ENCODE data around the gene DYTN.

DYTN gene

GRCh38 chr2:206718296-206718695 lies at the start of gene DYTN:
Gene DYTN (minus strand): TSS chr2:206718396. CDS start chr2:206718279, 117 bp downstream.
- ChIA-PET POLR2A (no interaction called here), CTCF (no interaction called here)
- DNase-seq (ENCODE audit: extremely low spot score), result no peak
- TF ChIP-seq ARNT (IDR thresholded peaks at IDR 0.05) (no peak), TARDBP (IDR thresholded peaks at IDR 0.05) (no peak), LEF1 (IDR thresholded peaks at IDR 0.05; ENCODE audit: borderline replicate concordance) (no peak), L3MBTL2 (conservative IDR thresholded peaks at IDR 0.05) (no peak)

GRCh38 chr2:206766057-206766930 lies 48.1 kb upstream of the DYTN start:
- TF ChIP-seq ZNF384 (IDR thresholded peaks at IDR 0.05) (peak; percentile 31; the same call in 1 of the 2 replicates), TARDBP (IDR thresholded peaks at IDR 0.05) (no peak), SUZ12 (IDR thresholded peaks at IDR 0.05) (no peak)
- no peak for DNase-seq (ENCODE audit: extremely low spot score)
- ChIA-PET CTCF (interaction anchor here (0.5 kb wide), 1 partner anchor 1203 kb away, joined by 3 read pairs; no protein-coding TSS in a partner anchor), POLR2A (interaction anchor here (0.6 kb wide), 1 partner anchor 11 kb away, joined by 4 read pairs; no protein-coding TSS in a partner anchor)

- TF ChIP-seq NFRKB (IDR thresholded peaks at IDR 0.05), result peak; percentile 79; the same call in 1 of the 2 replicates
- no peak for TF ChIP-seq LEF1 (IDR thresholded peaks at IDR 0.05; ENCODE audit: borderline replicate concordance)
- no peak for TF ChIP-seq BHLHE40 (IDR thresholded peaks at IDR 0.05; ENCODE audit: borderline replicate concordance)
- TF ChIP-seq PKNOX1 (IDR thresholded peaks at IDR 0.05), result no peak
- no peak for TF ChIP-seq HDGF (IDR thresholded peaks at IDR 0.05; ENCODE audit: borderline replicate concordance)
- TF ChIP-seq L3MBTL2 (conservative IDR thresholded peaks at IDR 0.05), result peak; percentile 98
- peak; percentile 38; the same call in 1 of the 2 replicates for TF ChIP-seq ELF4 (IDR thresholded peaks at IDR 0.05)
- no peak for TF ChIP-seq TARDBP (IDR thresholded peaks at IDR 0.05)
- TF ChIP-seq FOXA1 (IDR thresholded peaks at IDR 0.05), result no peak
- TF ChIP-seq FOXK2 (IDR thresholded peaks at IDR 0.05), result no peak
- TF ChIP-seq CTBP1 (IDR thresholded peaks at IDR 0.05; ENCODE audit: borderline replicate concordance), result no peak
- no peak for TF ChIP-seq FOXM1 (IDR thresholded peaks at IDR 0.05; ENCODE audit: borderline replicate concordance)
- CTCF ChIA-PET, result interaction anchor here (0.5 kb wide), 1 partner anchor 1204 kb away, joined by 3 read pairs; no protein-coding TSS in a partner anchor
- DNase-seq (ENCODE audit: extremely low spot score), result peak; percentile 87
- POLR2A ChIA-PET, result interaction anchor here (0.9 to 1.3 kb wide), 4 partner anchors 8 to 20 kb away, joined by 3 to 4 read pairs (median 3); no protein-coding TSS in a partner anchor
Observed at GRCh38 chr2:206765242-206766056, 47.3 kb upstream of the DYTN start, which contains the start of the genes FASTKD2 and MDH1B. Gene FASTKD2 (plus strand): TSS chr2:206765606. CDS start chr2:206766694, 1,088 bp downstream. Gene MDH1B (minus strand): TSS chr2:206765328. CDS start chr2:206765271, 57 bp downstream.

GRCh38 chr2:206764673-206765241 lies 46.6 kb upstream of the DYTN start:
- TF ChIP-seq FOXK2 (IDR thresholded peaks at IDR 0.05) (no peak), FOXA1 (IDR thresholded peaks at IDR 0.05) (no peak), LEF1 (IDR thresholded peaks at IDR 0.05; ENCODE audit: borderline replicate concordance) (no peak), HDGF (IDR thresholded peaks at IDR 0.05; ENCODE audit: borderline replicate concordance) (no peak), ARNT (IDR thresholded peaks at IDR 0.05) (no peak)
- ChIA-PET CTCF (no interaction called here), POLR2A (interaction anchor here (0.9 to 1.3 kb wide), 4 partner anchors 9 to 19 kb away, joined by 3 to 4 read pairs (median 3); no protein-coding TSS in a partner anchor)
- DNase-seq (ENCODE audit: extremely low spot score), result peak; percentile 19

GRCh38 chr2:206756816-206757215 lies 38.6 kb upstream of the DYTN start:
- ChIA-PET POLR2A (no interaction called here), CTCF (no interaction called here)
- no peak for DNase-seq (ENCODE audit: extremely low spot score)
- TF ChIP-seq SUZ12 (IDR thresholded peaks at IDR 0.05) (no peak), SP1 (IDR thresholded peaks at IDR 0.05) (no peak), ARNT (IDR thresholded peaks at IDR 0.05) (no peak), CTBP1 (IDR thresholded peaks at IDR 0.05; ENCODE audit: borderline replicate concordance) (no peak)

GRCh38 chr2:206740800-206741199 lies 22.6 kb upstream of the DYTN start:
- ChIA-PET POLR2A (no interaction called here), CTCF (no interaction called here)
- no peak for TF ChIP-seq BHLHE40 (IDR thresholded peaks at IDR 0.05; ENCODE audit: borderline replicate concordance)
- no peak for TF ChIP-seq SUZ12 (IDR thresholded peaks at IDR 0.05)
- TF ChIP-seq NFRKB (IDR thresholded peaks at IDR 0.05), result no peak
- no peak for TF ChIP-seq FOXA1 (IDR thresholded peaks at IDR 0.05)
- no peak for TF ChIP-seq LEF1 (IDR thresholded peaks at IDR 0.05; ENCODE audit: borderline replicate concordance)
- no peak for TF ChIP-seq FOXM1 (IDR thresholded peaks at IDR 0.05; ENCODE audit: borderline replicate concordance)
- TF ChIP-seq CTBP1 (IDR thresholded peaks at IDR 0.05; ENCODE audit: borderline replicate concordance), result no peak
- TF ChIP-seq ARNT (IDR thresholded peaks at IDR 0.05), result no peak
- TF ChIP-seq FOXK2 (IDR thresholded peaks at IDR 0.05), result no peak
- no peak for DNase-seq (ENCODE audit: extremely low spot score)

GRCh38 chr2:206739271-206739670 lies 21.1 kb upstream of the DYTN start:
- no peak for DNase-seq (ENCODE audit: extremely low spot score)
- TF ChIP-seq TARDBP (IDR thresholded peaks at IDR 0.05) (no peak), LEF1 (IDR thresholded peaks at IDR 0.05; ENCODE audit: borderline replicate concordance) (no peak), SUZ12 (IDR thresholded peaks at IDR 0.05) (no peak), ELF4 (IDR thresholded peaks at IDR 0.05) (no peak), FOXA1 (IDR thresholded peaks at IDR 0.05) (no peak), PKNOX1 (IDR thresholded peaks at IDR 0.05) (no peak), CTBP1 (IDR thresholded peaks at IDR 0.05; ENCODE audit: borderline replicate concordance) (no peak), BHLHE40 (IDR thresholded peaks at IDR 0.05; ENCODE audit: borderline replicate concordance) (no peak), FOXM1 (IDR thresholded peaks at IDR 0.05; ENCODE audit: borderline replicate concordance) (no peak), HDGF (IDR thresholded peaks at IDR 0.05; ENCODE audit: borderline replicate concordance) (no peak), FOXK2 (IDR thresholded peaks at IDR 0.05) (no peak), L3MBTL2 (conservative IDR thresholded peaks at IDR 0.05) (no peak), ZNF384 (IDR thresholded peaks at IDR 0.05) (no peak), ARNT (IDR thresholded peaks at IDR 0.05) (no peak), SP1 (IDR thresholded peaks at IDR 0.05) (no peak), NFRKB (IDR thresholded peaks at IDR 0.05) (no peak)
- POLR2A ChIA-PET, result no interaction called here
- CTCF ChIA-PET, result no interaction called here
